ENCODE measurements around the gene AXIN1. TPM values are rescaled to one million over a fixed set of nuclear protein-coding genes. Genes with fewer than 3 reads are reported as not detected.
"Not testable (repeated sequence)": the region's sequence is repeated elsewhere in the genome, so short reads cannot be mapped to it uniquely, and the experiment has no call there.

AXIN1 gene
- total RNA-seq, 4 donors from 2014 or later: 37.9 to 45.7 (median 40.6) TPM

GRCh38 chr16:347203-347602, 5.3 kb downstream of the AXIN1 start:
- intact Hi-C loops (cut with DNase I; ENCODE audit: low total_unique reads): no loop called here
- 93 to 99% methylated on average over 6 of the region's 6 CpGs for WGBS, 2 donors
- no peak for DNase-seq (ENCODE audit: low spot score in 2 of 2)
- TF ChIP-seq, protein P1, sequence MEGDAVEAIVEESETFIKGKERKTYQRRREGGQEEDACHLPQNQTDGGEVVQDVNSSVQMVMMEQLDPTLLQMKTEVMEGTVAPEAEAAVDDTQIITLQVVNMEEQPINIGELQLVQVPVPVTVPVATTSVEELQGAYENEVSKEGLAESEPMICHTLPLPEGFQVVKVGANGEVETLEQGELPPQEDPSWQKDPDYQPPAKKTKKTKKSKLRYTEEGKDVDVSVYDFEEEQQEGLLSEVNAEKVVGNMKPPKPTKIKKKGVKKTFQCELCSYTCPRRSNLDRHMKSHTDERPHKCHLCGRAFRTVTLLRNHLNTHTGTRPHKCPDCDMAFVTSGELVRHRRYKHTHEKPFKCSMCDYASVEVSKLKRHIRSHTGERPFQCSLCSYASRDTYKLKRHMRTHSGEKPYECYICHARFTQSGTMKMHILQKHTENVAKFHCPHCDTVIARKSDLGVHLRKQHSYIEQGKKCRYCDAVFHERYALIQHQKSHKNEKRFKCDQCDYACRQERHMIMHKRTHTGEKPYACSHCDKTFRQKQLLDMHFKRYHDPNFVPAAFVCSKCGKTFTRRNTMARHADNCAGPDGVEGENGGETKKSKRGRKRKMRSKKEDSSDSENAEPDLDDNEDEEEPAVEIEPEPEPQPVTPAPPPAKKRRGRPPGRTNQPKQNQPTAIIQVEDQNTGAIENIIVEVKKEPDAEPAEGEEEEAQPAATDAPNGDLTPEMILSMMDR (IDR thresholded peaks at IDR 0.05): no peak
- no peak for TF ChIP-seq POLR2A (IDR thresholded peaks at IDR 0.05)
- no peak overlapping the region for H3K4me3 ChIP-seq (ENCODE audit: low read depth, poor library complexity, severe bottlenecking)

- no peak for DNase-seq (ENCODE audit: low spot score in 2 of 2)
- intact Hi-C loops (cut with DNase I; ENCODE audit: low total_unique reads): no loop called here
- WGBS, 2 donors: 86 to 92% methylated on average over 15 of the region's 15 CpGs
- no peak overlapping the region for H3K4me3 ChIP-seq (ENCODE audit: low read depth, poor library complexity, severe bottlenecking)
- TF ChIP-seq, protein P1 (IDR thresholded peaks at IDR 0.05): no peak
- no peak for TF ChIP-seq POLR2A (IDR thresholded peaks at IDR 0.05)
These were observed 5.9 kb downstream of the AXIN1 start for GRCh38 chr16:346587-346986.

DNA sequence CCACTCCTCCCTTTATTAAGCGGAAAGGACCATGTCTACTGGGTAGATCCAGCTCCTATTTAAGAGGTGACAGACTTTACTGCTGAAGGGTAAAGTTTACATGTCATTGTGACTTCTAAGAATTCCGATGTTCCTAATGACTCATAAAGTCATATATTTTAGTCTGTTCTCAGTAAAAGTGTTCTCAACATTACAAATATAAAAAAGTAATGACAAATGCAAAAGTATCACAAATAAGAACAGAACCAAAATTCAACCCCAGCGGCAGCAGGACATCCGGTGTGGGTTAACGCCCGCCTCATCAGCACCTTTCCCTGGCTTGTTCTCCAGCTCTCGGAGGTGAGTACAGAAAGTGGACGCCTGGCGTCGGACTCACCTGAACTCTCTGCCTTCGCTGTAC, 6.8 kb downstream of the AXIN1 start:
- intact Hi-C loops (cut with DNase I; ENCODE audit: low total_unique reads): no loop called here
- H3K4me3 ChIP-seq (ENCODE audit: low read depth, poor library complexity, severe bottlenecking): no peak overlapping the region
- no peak for TF ChIP-seq POLR2A (IDR thresholded peaks at IDR 0.05)
- TF ChIP-seq, protein P1 (IDR thresholded peaks at IDR 0.05): no peak
- WGBS, 2 donors: 89 to 93% methylated on average over 11 of the region's 11 CpGs
- DNase-seq (ENCODE audit: low spot score in 2 of 2): no peak

GRCh38 chr16:342455-343213, 9.9 kb downstream of the AXIN1 start:
- H3K4me3 ChIP-seq (ENCODE audit: low read depth, poor library complexity, severe bottlenecking): no peak overlapping the region
- no peak for TF ChIP-seq POLR2A (IDR thresholded peaks at IDR 0.05)
- TF ChIP-seq, protein P1 (IDR thresholded peaks at IDR 0.05): no peak
- intact Hi-C loops (cut with DNase I; ENCODE audit: low total_unique reads): no loop called here
- 90 to 92% methylated on average over 18 of the region's 18 CpGs for WGBS, 2 donors
- DNase-seq (ENCODE audit: low spot score in 2 of 2): no peak

DNA sequence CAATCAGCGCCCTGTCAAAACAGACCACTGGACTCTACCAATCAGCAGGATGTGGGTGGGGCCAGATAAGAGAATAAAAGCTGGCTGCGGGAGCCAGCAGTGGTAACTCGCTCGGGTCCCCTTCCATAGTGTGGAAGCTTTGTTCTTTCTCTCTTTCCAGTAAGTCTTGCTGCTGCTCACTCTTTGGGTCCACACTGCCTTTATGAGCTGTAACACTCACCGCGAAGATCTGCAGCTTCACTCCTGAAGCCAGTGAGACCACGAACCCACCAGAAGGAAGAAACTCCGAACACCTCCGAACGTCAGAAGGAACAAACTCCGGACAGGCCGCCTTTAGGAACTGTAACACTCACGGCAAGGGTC, 10.6 kb downstream of the AXIN1 start:
- DNase-seq (ENCODE audit: low spot score in 2 of 2); intact Hi-C loops (cut with DNase I; ENCODE audit: low total_unique reads); H3K4me3 ChIP-seq (ENCODE audit: low read depth, poor library complexity, severe bottlenecking): not testable (repeated sequence)
- 92 to 94% methylated on average over 12 of the region's 13 CpGs for WGBS, 2 donors

DNA sequence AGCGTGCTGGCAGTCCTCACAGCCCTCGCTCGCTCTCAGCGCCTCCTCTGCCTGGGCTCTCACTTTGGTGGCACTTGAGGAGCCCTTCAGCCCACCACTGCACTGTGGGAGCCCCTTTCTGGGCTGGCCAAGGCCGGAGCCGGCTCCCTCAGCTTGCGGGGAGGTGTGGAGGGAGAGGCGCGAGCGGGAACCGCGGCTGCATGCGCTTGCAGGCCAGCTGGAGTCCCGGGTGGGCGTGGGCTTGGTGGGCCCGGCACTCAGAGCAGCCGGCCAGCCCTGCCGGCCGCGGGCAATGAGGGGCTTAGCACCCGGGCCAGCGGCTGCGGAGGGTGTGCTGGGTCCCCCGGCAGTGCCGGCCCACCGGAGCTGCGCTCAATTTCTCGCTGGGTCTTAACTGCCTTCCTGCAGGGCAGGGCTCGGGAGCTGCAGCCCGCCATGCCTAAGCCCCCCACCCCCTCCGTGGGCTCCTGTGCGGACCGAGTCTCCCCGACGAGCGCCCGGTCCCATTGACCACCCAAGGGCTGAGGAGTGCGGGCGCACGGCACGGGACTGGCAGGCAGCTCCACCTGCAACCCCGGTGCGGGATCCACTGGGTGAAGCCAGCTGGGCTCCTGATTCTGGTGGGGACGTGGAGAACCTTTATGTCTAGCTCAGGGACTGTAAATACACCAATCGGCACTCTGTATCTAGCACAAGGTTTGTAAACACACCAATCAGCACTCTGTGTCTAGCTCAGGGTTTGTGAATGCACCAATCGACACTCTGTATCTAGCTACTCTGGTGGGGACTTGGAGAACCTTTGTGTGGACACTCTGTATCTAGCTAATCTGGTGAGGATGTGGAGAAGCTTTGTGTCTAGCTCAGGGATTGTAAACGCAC, 11.2 kb downstream of the AXIN1 start:
- intact Hi-C loops (cut with DNase I; ENCODE audit: low total_unique reads); H3K4me3 ChIP-seq (ENCODE audit: low read depth, poor library complexity, severe bottlenecking); DNase-seq (ENCODE audit: low spot score in 2 of 2): not testable (repeated sequence)
- WGBS, 2 donors: 93% methylated on average over 17 to 45 of the region's 47 CpGs
